B cell (primary cell): ENCODE results near the gene ADAP2.

Experiments
- EZH2 ChIP-seq: IDR thresholded peaks from 2 replicates; pipeline ENCODE4 v1.6.1; 2012; ENCODE audit warnings: borderline replicate concordance, low read depth, mild to moderate bottlenecking, moderate library complexity, low read length; ENCODE audit not compliant: insufficient read depth, poor library complexity, severe bottlenecking
- TF ChIP-seq, protein P1 (sequence below): fragments of 200-600 bp; IDR thresholded peaks from one replicate; pipeline ENCODE4 v1.8.0; 2022; ENCODE audit warnings: antibody characterized with exemption, mild to moderate bottlenecking

DNA sequence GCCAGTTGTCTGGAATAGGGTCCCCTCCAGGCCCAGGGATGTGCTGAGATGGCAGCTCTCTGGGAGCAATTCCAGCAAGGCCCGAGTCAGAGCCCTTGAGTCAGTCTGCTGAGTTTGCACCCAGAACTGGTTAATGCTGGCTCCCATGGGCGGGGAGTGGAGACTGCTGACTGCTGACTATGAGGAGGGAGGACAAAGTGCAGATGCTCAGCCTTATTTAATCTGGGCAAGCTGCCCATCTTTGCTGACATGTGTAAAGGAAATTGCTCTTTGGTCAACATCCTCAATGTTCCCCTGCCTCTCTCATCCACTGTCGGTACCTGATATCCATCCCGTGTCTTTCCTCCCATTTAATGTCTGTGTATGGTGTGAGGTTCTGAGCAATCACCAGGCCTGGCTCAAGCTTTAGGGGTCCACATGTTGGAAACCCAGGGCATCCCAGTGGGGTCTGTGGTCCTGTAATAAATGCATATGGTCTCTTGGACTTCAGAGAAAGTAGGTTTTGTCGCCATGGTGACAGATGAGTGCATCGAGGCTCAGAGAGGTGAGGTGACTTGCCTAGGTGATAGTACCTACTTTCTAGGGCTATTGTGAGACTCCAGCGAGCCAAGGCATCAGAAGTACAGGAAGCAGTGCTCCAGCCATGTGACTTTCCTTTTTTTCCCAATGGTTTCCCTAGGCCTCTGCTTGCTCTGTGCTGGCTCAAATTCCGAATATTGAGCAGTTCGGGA is 29.1 kb downstream of the ADAP2 start:
- no peak for TF ChIP-seq EZH2
- TF ChIP-seq, protein P1, sequence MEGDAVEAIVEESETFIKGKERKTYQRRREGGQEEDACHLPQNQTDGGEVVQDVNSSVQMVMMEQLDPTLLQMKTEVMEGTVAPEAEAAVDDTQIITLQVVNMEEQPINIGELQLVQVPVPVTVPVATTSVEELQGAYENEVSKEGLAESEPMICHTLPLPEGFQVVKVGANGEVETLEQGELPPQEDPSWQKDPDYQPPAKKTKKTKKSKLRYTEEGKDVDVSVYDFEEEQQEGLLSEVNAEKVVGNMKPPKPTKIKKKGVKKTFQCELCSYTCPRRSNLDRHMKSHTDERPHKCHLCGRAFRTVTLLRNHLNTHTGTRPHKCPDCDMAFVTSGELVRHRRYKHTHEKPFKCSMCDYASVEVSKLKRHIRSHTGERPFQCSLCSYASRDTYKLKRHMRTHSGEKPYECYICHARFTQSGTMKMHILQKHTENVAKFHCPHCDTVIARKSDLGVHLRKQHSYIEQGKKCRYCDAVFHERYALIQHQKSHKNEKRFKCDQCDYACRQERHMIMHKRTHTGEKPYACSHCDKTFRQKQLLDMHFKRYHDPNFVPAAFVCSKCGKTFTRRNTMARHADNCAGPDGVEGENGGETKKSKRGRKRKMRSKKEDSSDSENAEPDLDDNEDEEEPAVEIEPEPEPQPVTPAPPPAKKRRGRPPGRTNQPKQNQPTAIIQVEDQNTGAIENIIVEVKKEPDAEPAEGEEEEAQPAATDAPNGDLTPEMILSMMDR: no peak
